ENCODE measurements around the gene COQ10A. TPM values are rescaled to one million over a fixed set of nuclear protein-coding genes. Genes with fewer than 3 reads are reported as not detected.

COQ10A gene
- total RNA-seq, 6 experiments from 2014 or later = 5.5 to 25.1 (median 13.0) TPM

DNA sequence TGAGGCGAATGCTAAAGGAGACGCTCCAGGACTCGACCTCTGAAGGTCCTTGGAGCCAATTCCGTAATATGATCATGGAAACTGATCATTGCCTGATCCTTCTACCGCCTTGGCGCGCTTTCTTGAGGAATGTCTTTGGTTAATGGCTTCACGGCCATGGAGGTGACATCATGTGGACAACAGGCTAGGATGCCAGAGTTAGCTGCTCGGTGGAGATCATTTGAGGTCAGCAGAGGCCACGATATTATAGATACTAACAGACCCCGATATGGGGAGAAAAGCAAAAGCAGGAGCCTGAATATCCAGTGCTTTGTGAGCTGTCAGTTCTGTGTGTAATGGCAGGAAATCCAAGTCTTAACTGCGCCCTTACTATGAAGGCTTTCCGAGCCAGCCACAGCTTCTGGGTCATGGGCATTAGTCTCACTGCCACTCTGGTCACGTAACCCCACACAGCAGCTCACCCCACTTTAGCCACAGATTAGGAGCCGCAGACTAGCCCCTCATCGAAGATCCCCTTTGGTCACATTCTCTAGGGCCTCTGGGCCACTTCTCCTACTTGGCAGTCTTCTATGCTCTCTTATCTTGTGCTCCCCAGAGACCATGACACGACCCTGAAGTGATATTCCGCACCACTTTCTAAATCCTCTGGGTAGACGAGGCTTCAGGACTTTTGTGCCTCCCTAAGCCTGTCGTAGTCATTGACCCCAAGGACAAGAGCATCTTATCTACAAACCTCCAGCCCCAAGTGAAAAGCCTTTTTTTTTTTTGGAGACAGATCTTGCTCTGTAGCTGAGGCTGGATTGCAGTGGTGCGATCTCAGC lies 34.1 kb downstream of the COQ10A start:
- peak overlapping the region; percentile 46 to 96 (median 92) for H3K27ac ChIP-seq
- no peak for TF ChIP-seq POLR2A (IDR thresholded peaks at IDR 0.05)
- TF ChIP-seq, protein P1, sequence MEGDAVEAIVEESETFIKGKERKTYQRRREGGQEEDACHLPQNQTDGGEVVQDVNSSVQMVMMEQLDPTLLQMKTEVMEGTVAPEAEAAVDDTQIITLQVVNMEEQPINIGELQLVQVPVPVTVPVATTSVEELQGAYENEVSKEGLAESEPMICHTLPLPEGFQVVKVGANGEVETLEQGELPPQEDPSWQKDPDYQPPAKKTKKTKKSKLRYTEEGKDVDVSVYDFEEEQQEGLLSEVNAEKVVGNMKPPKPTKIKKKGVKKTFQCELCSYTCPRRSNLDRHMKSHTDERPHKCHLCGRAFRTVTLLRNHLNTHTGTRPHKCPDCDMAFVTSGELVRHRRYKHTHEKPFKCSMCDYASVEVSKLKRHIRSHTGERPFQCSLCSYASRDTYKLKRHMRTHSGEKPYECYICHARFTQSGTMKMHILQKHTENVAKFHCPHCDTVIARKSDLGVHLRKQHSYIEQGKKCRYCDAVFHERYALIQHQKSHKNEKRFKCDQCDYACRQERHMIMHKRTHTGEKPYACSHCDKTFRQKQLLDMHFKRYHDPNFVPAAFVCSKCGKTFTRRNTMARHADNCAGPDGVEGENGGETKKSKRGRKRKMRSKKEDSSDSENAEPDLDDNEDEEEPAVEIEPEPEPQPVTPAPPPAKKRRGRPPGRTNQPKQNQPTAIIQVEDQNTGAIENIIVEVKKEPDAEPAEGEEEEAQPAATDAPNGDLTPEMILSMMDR (IDR thresholded peaks at IDR 0.05) = no peak
- ATAC-seq (peak in 2 of 4 donors; percentile 0 to 1), DNase-seq (no peak)
- peaks cover 0 to 77% (median 25%) of the 10 kb centered on the region in 4 donors for H3K4me1 ChIP-seq
- WGBS (ENCODE audit: insufficient coverage, low coverage, low lambda C conversion rate, missing lambda C conversion rate) = 32% methylated on average over 18 of the region's 21 CpGs
- H3K9me3 ChIP-seq = no peaks in the 10 kb centered on the region
- no peaks in the 10 kb centered on the region for H3K27me3 ChIP-seq
- H3K4me3 ChIP-seq = peak overlapping the region; percentile 35 to 94 (median 79)
- H3K36me3 ChIP-seq = peaks cover 0 to 8% (median 0%) of the 10 kb centered on the region in 4 donors
- intact Hi-C loops (cut with DNase I) = no loop called here

DNA sequence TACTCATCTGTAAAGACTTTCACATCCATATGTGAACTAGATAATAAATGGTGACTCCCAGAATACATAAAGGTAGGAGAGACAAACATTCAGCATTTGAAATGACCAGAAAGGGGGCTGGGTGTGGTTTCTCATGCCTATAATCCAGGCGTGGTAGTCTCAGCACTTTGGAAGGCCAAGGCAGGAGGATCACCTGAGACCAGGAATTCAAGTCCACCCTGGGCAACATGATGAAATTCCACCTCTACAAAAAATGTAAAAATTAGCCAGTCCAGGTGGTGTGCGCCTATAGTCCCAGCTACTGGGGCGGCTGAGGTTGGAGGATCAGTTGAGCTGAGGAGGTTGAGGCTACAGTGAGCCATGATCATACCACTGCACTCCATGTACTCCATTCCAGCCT lies 37.5 kb downstream of the COQ10A start:
- no peak for ATAC-seq
- H3K4me3 ChIP-seq = no peak overlapping the region
- H3K9me3 ChIP-seq = no peaks in the 10 kb centered on the region
- DNase-seq = no peak
- no peak for TF ChIP-seq POLR2A (IDR thresholded peaks at IDR 0.05)
- TF ChIP-seq, protein P1 (IDR thresholded peaks at IDR 0.05) = no peak
- WGBS (ENCODE audit: insufficient coverage, low coverage, low lambda C conversion rate, missing lambda C conversion rate) = 86% methylated on average over 1 of the region's 3 CpGs
- peak overlapping the region in 1 of 3 donors; percentile 54 for H3K27ac ChIP-seq
- peaks cover 0 to 50% (median 20%) of the 10 kb centered on the region in 4 donors for H3K4me1 ChIP-seq
- intact Hi-C loops (cut with DNase I) = no loop called here
- H3K27me3 ChIP-seq = no peaks in the 10 kb centered on the region
- peaks cover 0 to 14% (median 6%) of the 10 kb centered on the region in 4 donors for H3K36me3 ChIP-seq

DNA sequence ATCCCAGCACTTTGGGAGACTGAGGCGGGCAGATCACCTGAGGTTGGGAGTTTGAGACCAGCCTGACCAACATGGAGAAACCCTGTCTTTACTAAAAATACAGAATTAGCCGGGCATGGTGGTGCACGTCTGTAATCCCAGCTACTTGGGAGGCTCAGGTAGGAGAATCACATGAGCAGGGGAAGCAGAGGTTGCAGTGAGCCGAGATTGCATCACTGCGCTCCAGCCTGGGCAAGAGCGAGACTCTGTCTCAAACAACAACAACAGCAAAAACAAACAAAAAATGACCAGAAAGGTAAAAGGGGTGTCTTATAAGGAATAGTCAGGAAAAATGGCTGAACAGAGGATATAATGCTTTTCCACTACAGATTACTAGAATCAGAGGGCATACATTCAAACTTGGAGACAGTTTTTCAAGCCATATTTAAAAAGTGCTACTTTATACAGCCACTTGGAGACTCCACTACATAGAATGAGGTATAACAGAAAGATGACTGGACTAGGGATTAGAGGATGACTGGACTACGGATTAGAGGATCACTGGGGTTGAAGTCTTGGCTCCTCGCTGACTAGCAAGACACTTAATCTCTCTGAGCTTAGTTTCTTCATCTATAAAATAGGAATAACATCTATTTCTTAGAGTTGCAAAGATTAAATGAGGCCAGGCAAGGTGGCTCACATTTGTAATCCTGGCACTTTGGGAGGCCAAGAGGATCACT lies 38.3 kb downstream of the COQ10A start:
- TF ChIP-seq, protein P1 (IDR thresholded peaks at IDR 0.05) = no peak
- no peak for TF ChIP-seq POLR2A (IDR thresholded peaks at IDR 0.05)
- peaks cover 0 to 16% (median 7%) of the 10 kb centered on the region in 4 donors for H3K36me3 ChIP-seq
- no peaks in the 10 kb centered on the region for H3K9me3 ChIP-seq
- DNase-seq = peak in 1 of 3 donors; percentile 67
- no peaks in the 10 kb centered on the region for H3K27me3 ChIP-seq
- 71% methylated on average over 8 of the region's 8 CpGs for WGBS (ENCODE audit: insufficient coverage, low coverage, low lambda C conversion rate, missing lambda C conversion rate)
- H3K4me3 ChIP-seq = no peak overlapping the region
- H3K27ac ChIP-seq = peak overlapping the region in 1 of 3 donors; percentile 54
- H3K4me1 ChIP-seq = peaks cover 0 to 49% (median 18%) of the 10 kb centered on the region in 4 donors
- intact Hi-C loops (cut with DNase I) = no loop called here
- no peak for ATAC-seq

- 85% methylated on average over 5 of the region's 7 CpGs for WGBS (ENCODE audit: insufficient coverage, low coverage, low lambda C conversion rate, missing lambda C conversion rate)
- intact Hi-C loops (cut with DNase I) = no loop called here
- Histone ChIP-seq H3K4me3 (no peak overlapping the region), H3K36me3 (peaks cover 0 to 27% (median 10%) of the 10 kb centered on the region in 4 donors), H3K27ac (no peak overlapping the region), H3K27me3 (no peaks in the 10 kb centered on the region), H3K9me3 (no peaks in the 10 kb centered on the region), H3K4me1 (peaks cover 0 to 30% (median 11%) of the 10 kb centered on the region in 4 donors)
- DNase-seq (no peak), ATAC-seq (no peak)
- TF ChIP-seq, protein P1 (IDR thresholded peaks at IDR 0.05) = no peak
- no peak for TF ChIP-seq POLR2A (IDR thresholded peaks at IDR 0.05)
These were observed 40.7 kb downstream of the COQ10A start for GRCh38 chr12:56307221-56307965.

All from right lobe of liver (tissue), 6 donors.